HG02852 (cell line): ENCODE results near the gene IL17REL.
"Not testable (repeated sequence)": the region's sequence is repeated elsewhere in the genome, so short reads cannot be mapped to it uniquely, and the experiment has no call there.

Source experiments
- ATAC-seq: cut with Tn5 transposase; IDR thresholded peaks from one replicate; pipeline ENCODE4 v1.9.1; 2021; ENCODE audit warnings: mild to moderate bottlenecking, moderate library complexity; ENCODE audit not compliant: unreplicated experiment

IL17REL gene

GRCh38 chr22:49948116-49948957 lies 64.2 kb downstream of the IL17REL start:
- ATAC-seq: no peak

DNA sequence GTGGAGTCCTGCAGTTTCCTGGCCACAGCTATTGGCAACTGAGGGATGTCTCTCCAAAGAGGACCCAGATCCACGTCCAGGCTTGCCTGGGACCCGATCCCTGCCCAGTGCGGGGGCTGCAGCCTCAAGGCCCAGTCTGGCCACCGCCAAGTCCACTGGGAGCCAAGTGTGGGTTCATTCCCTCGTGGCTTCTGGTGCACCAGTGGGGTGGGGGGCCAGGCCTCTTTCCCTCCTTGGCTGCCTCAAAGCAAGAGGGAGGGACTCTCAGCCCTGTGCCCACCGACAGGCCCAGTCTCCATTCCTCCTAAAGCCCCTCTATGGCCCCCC lies 65.3 kb downstream of the IL17REL start:
- ATAC-seq: no peak

GRCh38 chr22:49946612-49947295 lies 65.8 kb downstream of the IL17REL start:
- ATAC-seq: no peak

- not testable (repeated sequence) for ATAC-seq
Observed at GRCh38 chr22:49945042-49945794, 67.3 kb downstream of the IL17REL start.
